GM19025 (cell line): ENCODE measurements around the gene MICAL1.

Source experiments
- ATAC-seq: cut with Tn5 transposase; IDR thresholded peaks from one replicate; pipeline ENCODE4 v1.9.1; 2021; ENCODE audit warnings: mild to moderate bottlenecking, low read depth, moderate library complexity; ENCODE audit not compliant: unreplicated experiment

Gene MICAL1

DNA sequence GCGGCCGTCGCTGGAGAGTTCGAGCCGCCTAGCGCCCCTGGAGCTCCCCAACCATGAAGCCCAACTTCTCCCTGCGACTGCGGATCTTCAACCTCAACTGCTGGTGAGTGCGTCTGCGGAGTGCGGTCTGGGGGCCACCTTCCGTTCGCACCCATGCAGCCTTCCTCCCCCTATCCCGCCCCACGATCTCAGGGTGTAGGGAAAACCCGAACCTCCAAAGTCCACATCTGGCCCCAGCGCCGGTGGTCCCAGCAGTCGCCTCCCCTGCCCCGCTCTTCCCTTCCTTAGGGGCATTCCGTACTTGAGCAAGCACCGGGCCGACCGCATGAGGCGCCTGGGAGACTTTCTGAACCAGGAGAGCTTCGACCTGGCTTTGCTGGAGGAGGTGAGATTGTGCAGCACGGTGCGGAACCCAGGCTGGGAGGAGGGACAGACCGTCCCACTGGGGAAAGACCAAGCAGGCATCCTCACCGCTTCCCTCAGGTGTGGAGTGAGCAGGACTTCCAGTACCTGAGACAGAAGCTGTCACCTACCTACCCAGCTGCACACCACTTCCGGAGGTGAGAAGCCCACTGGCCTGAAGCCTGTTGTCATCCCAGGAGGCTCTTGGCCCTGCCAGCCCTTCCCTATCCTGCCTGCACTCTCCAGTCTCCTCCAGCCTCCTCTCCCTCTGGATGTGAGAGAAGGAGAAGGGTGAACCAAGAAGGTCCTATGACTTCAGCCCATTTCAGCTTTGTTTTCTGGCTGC is 14.3 kb downstream of the MICAL1 start:
- ATAC-seq, result peak; percentile 3

DNA sequence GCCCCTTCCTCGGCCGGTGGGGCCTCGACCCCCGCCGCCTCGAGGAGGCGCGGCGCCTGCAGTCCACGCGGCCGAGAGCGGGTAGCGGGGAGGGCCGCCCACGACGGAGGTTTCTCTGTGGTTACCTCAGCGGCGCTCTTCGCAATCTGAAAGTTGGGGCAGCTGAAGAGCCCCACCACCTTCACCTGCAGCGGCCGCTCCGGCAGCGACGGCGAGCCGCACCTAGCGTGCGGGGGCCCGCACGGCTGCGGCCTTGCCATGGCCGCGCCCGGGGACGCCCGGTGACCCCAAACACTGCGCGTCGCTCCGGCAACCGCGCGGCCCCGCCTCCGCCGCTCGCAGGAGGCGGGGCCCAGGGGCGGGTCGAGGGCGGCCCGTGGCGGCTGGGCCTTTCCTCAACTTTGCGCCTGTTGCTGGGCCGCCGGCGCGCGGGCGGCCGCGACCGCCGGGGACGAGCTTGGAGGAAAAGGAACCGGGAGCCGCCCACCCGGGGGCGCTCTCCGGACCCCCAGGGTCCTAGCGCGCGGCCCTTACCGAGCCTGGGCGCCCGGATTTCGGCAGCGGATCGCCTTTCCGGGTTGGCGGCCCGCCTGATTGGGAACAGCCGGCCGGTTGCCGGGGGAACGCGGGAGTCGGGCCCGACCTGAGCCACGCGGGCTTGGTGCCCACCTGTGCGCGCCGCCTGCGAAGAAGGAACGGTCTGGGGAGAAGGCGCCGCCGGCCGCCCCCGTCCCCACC is 15.1 kb downstream of the MICAL1 start, which contains the start of the genes PPIL6 and SMPD2:
Gene PPIL6, minus strand, starts transcription at position 298 of the 738 bp plus-strand sequence. Its CDS starts 38 bp downstream, at position 260.
Gene SMPD2, plus strand, starts transcription at position 394 of the 738 bp plus-strand sequence. CDS start 398 bp downstream, outside the sequence.
- peak; percentile 92 for ATAC-seq

DNA sequence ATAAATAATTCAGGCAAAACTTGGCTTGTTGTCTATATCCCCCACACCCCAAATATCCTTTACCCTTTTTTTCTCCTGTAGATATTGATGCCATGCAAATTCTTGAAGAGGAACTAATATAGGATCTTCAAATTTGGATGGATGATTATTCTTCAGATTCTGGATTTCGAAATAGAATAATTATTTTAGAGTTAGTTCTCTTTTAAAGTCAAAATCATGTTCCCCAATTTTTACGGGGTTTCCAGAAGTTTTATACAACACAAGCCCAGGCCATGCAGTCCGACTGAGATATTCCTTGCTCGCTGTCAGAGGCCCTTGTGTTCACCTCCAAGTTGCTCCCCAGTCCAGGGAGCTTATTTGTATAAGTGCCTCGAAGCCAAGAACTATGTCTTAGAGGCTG is 19.5 kb downstream of the MICAL1 start:
- ATAC-seq, result no peak

DNA sequence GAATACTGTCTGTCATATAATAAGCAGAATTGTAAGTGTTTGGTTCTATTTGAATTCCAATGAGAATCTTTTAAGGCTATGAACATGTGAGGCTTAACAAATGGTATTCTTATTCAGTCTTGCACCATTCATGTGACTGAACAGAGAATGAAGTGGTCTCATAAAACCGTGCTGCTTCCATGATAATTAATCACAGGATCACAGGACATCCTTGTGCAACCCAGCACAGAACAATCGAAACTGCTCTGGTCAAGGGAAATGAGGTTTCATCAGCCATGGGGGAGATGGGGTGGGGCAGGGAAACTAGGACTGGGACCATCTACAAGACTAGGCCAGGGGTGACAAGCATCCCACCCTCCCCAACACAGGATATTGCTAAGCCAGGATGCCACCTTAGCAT is 21.1 kb downstream of the MICAL1 start:
- no peak for ATAC-seq

DNA sequence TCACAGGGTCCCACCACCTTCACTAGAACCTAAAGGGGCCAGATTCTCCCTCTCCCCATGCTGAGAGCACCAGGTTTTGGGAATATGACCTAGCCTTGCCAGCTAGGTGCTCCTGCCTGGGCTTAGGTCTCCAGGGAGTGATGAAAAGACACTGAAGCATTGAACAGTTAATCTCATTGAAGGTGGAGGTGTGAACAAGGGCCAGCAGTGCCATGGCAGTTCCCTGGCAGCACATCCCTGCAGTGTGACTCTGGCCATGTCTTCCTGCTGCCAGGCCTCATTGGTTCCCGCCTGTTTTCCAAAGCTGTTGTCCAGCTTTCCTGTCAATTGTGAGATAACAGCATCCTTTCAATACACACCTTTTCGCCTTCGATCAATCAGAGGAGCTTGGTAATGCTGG is 26.1 kb downstream of the MICAL1 start:
- no peak for ATAC-seq

DNA sequence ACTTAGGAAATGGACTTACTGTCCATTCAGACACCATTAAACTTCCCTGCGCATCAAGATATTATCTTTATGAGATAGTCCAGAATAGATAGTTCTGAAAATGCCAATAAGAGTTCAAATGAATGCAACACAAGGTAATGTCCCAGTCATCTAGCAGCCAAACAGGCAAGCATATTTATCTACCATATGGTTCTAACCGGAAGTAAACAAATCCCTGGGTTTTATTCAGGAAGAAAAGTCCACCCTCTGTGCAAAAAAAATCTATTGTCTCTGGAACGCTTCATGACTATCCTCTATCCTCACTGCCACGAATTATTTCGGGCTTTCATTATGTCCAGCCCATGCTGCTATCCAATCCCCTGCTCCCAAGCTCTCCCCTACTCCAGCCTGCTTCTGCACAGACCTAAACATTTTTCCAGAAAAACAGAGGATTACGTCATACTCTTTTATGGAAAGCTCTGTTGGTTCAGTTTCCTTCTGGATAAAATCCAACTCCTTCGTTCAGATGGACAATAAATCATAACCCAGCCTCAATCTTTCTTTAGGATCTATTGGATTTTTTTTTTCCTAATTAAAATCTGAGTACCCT is 26.6 kb downstream of the MICAL1 start:
- no peak for ATAC-seq

DNA sequence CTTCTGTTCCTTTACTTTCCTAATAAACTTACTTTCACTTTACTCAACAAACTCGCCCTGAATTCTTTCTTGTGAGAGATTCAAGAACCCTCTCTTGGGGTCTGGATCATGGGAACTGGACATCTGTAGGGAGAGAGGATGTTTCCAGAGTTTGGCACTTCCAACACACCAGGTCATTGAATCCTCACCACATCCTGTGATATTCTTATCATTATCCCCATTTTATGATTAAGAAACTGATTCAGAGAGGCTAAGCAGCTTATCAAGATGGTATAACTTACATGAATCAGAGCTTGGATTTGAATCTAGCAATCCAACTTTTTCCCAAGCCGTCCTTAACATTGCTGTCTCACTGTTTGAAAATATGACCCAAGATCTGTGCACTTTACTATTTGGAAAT is 30.6 kb downstream of the MICAL1 start:
- no peak for ATAC-seq

DNA sequence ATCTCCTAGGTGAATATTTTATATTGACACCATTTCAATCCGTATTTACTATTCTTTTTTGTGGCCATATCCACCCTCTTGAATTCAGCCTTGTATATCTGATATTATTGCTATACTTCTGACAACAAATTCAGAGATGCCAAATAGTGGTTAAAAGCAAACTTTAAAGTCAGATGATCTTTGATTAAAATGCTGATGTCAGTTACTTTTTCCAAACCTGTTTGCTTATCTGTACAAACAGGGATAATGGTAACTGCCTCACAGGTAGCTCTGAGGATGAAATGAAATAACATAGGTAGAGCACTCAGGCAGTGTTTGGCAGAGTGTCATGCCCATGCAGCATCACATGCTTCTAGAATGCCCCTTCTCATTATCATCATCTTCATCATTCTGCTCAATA is 34.4 kb downstream of the MICAL1 start:
- ATAC-seq, result no peak

DNA sequence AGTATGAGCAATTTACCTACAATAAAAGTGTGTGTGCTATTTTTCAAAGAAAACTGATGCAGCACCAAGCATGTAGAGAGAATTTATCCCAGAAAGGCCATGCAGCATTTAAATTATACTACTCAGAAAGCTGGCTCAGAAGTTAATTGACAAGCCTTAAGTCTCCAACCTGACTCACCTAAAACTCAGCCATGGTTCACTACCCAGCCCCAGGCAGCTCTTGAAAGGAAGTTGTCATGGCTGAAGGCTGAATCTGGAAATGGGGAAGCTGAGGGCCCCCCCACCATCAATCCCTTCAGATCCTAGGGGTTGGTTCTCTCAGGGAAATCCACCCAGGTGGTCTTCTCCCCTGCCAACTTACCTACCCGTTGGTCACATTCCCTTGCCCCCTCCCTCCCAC is 34.8 kb downstream of the MICAL1 start:
- no peak for ATAC-seq

DNA sequence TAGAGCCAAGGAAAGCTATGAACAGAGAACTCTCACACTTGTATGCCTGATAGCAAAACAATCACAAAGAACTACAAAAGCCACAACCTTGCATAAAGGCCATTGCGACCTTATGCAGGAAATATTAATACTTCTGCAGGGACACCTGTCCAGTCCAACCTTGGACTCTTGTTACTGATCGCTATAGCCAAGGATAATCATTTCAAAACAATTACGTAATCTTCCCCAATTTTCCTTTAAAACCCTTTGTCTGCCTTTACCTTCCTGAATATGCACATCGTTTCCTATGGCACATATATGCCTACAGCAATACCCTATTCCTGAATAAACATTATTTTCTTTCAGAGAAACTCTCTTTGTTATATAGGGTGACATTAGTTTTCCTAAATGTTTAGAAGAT is 37.9 kb downstream of the MICAL1 start:
- ATAC-seq, result no peak

DNA sequence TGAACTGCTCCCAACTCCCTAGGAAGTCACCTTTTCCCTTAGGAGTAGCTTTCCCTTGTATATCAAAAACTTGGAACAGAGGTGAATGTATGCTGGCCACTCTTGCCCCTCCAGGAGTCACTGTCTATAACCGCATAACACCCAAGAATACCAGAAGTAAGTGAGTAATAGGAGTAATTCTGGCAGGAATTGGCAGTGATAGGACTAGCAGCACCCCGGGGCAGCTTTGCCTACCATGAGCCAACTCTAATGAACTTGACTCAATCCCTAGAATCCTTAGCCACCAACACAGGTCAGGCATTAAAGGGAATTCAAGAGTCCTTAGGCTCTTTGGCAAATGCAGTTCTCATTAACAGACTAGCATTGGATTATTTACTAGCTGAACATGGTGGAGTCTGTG is 44.5 kb downstream of the MICAL1 start:
- ATAC-seq, result no peak

DNA sequence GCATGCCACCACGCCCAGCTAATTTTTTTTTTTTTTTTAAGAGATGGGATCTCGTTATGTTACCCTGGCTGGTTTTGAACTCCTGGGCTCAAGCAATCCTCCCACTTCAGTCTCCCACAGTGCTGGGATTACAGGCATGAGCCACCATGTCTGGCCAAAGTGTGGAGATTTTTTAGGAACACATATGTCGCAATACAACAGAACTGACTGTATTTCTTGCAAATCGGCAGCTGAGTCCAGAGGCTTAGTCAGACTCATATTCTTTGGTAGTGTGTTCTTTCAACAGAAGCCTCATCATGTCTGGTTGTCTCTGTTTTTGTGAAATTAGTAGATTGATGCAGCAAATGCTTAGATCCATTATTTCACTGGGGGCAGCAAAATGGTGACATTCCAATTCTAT is 49.4 kb downstream of the MICAL1 start:
- no peak for ATAC-seq

DNA sequence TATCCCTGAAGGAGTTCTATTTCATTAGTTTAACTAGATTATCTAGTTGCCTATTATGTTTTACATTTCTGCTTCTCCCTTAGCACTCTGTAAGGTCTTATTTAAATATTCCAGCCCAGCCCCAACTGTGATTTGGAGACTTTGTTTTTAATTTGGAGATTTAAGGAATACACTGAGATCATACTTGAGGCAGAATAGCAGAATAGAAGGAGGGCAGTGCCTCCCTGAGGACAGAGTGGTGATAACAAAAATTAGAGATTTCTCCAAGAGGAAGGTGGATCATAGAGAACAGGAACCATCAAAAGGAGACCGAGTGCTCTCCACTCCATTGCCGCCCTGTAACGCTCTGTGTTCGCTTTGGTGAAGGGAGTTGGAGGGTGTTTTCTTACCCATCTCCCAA is 58.6 kb downstream of the MICAL1 start:
- ATAC-seq, result no peak

DNA sequence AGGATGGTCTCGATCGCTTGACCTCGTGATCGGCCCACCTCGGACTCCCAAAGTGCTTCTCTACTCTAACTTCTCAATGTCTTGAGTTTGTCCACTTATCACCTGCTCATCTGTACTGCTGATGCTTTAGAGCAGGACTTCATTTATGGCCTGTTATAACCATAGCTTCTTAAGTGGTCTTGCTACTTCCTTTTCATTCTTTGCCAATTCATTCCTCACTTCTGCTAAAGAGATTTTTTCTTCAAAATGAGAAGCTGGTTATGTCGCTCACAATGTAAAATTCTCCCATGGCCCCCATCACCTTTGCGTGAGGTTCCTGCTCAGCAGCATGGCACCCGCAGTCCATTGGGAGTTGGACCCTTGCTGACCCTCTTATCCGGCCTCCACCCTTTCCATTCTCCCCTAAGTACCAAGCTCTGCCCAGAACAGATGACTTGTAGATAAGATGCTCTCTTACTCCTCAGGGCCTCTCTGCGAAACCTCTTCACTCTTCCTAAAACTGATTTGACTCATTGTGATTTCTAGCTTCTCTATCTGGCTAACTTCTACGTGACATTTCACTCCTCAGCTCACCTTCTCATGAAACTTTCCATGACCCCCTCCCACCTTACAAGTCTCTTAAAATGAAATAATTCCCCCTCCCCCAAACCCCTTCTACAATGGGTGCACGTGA is 59.4 kb downstream of the MICAL1 start:
- ATAC-seq, result no peak
